Measurements from ENCODE around the gene PLXNA4. TPM values are rescaled to one million over a fixed set of nuclear protein-coding genes. Genes with fewer than 3 reads are reported as not detected.

Gene PLXNA4
- total RNA-seq, 1 experiment from 2014 or later, result 0.81 TPM

- TF ChIP-seq ZNF281 (CRISPR knock-in tag; IDR thresholded peaks at IDR 0.05) (no peak), GABPB1 (CRISPR knock-in tag; IDR thresholded peaks at IDR 0.05) (no peak), ZNF121 (CRISPR knock-in tag; IDR thresholded peaks at IDR 0.05) (no peak), ZBTB21 (CRISPR knock-in tag; IDR thresholded peaks at IDR 0.05; ENCODE audit: borderline replicate concordance) (no peak), NFE2L1 (CRISPR knock-in tag; IDR thresholded peaks at IDR 0.05) (no peak)
These were observed 286.2 kb downstream of the PLXNA4 start (continued) for GRCh38 chr7:132290021-132290420.

- H3K4me3 Mint-ChIP-seq, result no peak overlapping the region
- DNase-seq (ENCODE audit: low spot score) (no peak), ATAC-seq (no peak)
- CTCF ChIA-PET, result no interaction called here
- H3K4me1 Mint-ChIP-seq, result no peaks in the 10 kb centered on the region
- no peaks in the 10 kb centered on the region for H3K9me3 Mint-ChIP-seq
- TF ChIP-seq, protein P1, sequence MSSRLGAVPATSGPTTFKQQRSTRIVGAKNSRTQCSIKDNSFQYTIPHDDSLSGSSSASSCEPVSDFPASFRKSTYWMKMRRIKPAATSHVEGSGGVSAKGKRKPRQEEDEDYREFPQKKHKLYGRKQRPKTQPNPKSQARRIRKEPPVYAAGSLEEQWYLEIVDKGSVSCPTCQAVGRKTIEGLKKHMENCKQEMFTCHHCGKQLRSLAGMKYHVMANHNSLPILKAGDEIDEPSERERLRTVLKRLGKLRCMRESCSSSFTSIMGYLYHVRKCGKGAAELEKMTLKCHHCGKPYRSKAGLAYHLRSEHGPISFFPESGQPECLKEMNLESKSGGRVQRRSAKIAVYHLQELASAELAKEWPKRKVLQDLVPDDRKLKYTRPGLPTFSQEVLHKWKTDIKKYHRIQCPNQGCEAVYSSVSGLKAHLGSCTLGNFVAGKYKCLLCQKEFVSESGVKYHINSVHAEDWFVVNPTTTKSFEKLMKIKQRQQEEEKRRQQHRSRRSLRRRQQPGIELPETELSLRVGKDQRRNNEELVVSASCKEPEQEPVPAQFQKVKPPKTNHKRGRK (CRISPR knock-in tag; IDR thresholded peaks at IDR 0.05; ENCODE audit: borderline replicate concordance), result no peak
- TF ChIP-seq, protein P2, sequence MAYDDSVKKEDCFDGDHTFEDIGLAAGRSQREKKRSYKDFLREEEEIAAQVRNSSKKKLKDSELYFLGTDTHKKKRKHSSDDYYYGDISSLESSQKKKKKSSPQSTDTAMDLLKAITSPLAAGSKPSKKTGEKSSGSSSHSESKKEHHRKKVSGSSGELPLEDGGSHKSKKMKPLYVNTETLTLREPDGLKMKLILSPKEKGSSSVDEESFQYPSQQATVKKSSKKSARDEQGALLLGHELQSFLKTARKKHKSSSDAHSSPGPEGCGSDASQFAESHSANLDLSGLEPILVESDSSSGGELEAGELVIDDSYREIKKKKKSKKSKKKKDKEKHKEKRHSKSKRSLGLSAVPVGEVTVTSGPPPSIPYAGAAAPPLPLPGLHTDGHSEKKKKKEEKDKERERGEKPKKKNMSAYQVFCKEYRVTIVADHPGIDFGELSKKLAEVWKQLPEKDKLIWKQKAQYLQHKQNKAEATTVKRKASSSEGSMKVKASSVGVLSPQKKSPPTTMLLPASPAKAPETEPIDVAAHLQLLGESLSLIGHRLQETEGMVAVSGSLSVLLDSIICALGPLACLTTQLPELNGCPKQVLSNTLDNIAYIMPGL (CRISPR knock-in tag; IDR thresholded peaks at IDR 0.05), result no peak
- TF ChIP-seq IRF2 (CRISPR knock-in tag; IDR thresholded peaks at IDR 0.05; ENCODE audit: borderline replicate concordance, low read depth) (no peak), GTF2I (CRISPR knock-in tag; conservative IDR thresholded peaks at IDR 0.05) (no peak), CREM (CRISPR knock-in tag; IDR thresholded peaks at IDR 0.05) (no peak), USF2 (CRISPR knock-in tag; IDR thresholded peaks at IDR 0.05) (no peak), EMX1 (CRISPR knock-in tag; IDR thresholded peaks at IDR 0.05) (no peak), ZNF263 (CRISPR knock-in tag; IDR thresholded peaks at IDR 0.05; ENCODE audit: low read depth) (no peak), ESRRA (CRISPR knock-in tag; IDR thresholded peaks at IDR 0.05; ENCODE audit: borderline replicate concordance) (no peak), HMGA2 (CRISPR knock-in tag; IDR thresholded peaks at IDR 0.05) (no peak), ZNF317 (CRISPR knock-in tag; IDR thresholded peaks at IDR 0.05; ENCODE audit: borderline replicate concordance, low read depth) (no peak), ZNF138 (CRISPR knock-in tag; conservative IDR thresholded peaks at IDR 0.05) (no peak), ZNF232 (CRISPR knock-in tag; IDR thresholded peaks at IDR 0.05) (no peak), FOXK1 (CRISPR knock-in tag; IDR thresholded peaks at IDR 0.05) (no peak), CTCF (IDR thresholded peaks at IDR 0.05) (no peak)
- TF ChIP-seq, protein P3, sequence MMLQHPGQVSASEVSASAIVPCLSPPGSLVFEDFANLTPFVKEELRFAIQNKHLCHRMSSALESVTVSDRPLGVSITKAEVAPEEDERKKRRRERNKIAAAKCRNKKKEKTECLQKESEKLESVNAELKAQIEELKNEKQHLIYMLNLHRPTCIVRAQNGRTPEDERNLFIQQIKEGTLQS (CRISPR knock-in tag; conservative IDR thresholded peaks at IDR 0.05), result no peak
- TF ChIP-seq, protein P4, sequence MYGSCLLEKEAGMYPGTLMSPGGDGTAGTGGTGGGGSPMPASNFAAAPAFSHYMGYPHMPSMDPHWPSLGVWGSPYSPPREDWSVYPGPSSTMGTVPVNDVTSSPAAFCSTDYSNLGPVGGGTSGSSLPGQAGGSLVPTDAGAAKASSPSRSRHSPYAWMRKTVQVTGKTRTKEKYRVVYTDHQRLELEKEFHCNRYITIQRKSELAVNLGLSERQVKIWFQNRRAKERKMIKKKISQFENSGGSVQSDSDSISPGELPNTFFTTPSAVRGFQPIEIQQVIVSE (CRISPR knock-in tag; IDR thresholded peaks at IDR 0.05; ENCODE audit: borderline replicate concordance), result no peak
- TF ChIP-seq, protein P5, sequence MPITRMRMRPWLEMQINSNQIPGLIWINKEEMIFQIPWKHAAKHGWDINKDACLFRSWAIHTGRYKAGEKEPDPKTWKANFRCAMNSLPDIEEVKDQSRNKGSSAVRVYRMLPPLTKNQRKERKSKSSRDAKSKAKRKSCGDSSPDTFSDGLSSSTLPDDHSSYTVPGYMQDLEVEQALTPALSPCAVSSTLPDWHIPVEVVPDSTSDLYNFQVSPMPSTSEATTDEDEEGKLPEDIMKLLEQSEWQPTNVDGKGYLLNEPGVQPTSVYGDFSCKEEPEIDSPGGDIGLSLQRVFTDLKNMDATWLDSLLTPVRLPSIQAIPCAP (CRISPR knock-in tag; IDR thresholded peaks at IDR 0.05), result no peak
- H3K36me3 Mint-ChIP-seq, result no peaks in the 10 kb centered on the region
- POLR2A ChIA-PET, result no interaction called here
- no peaks in the 10 kb centered on the region for H3K27me3 Mint-ChIP-seq (ENCODE audit: low read depth)
- no peak overlapping the region for H3K27ac Mint-ChIP-seq
These were observed 289.4 kb downstream of the PLXNA4 start for GRCh38 chr7:132286836-132287235.

Data from WTC11 (cell line).